Measurements from ENCODE around the gene GRPR. TPM values are rescaled to one million over a fixed set of nuclear protein-coding genes. Genes with fewer than 3 reads are reported as not detected.

Gene GRPR
- total and polyA plus RNA-seq, 10 of the 15 experiments (the other 5 are each of a cell fraction or from before 2014, with no cell fraction given), result 0.10 to 3.7 (median 0.21) TPM; not detected in 1

GRCh38 chrX:16148896-16149295 lies 25.5 kb downstream of the GRPR start:
- DNase-seq (ENCODE audit: low read depth, low spot score) (no peak), FAIRE-seq (no peak), ATAC-seq (no peak)
- H3K27ac ChIP-seq (ENCODE audit: control insufficient read depth, insufficient read depth), result no peak overlapping the region
- H3K27me3 ChIP-seq (replicated peaks in 1 of 2; ENCODE audit: control insufficient read depth in 2 of 2, insufficient read depth in 2 of 2, low read length in 1 of 2), result no peaks in the 10 kb centered on the region; a peak in 1 of 4 replicates
- WGBS (ENCODE audit: insufficient coverage, insufficient replicate concordance, low lambda C conversion rate, missing lambda C conversion rate), result 7% methylated on average over 3 of the region's 3 CpGs
- H3K9me3 ChIP-seq (replicated peaks; ENCODE audit: control insufficient read depth, insufficient read depth, low read length), result no peaks in the 10 kb centered on the region
- H3K36me3 ChIP-seq (ENCODE audit: control insufficient read depth in 2 of 2, insufficient read depth in 2 of 2, low read length in 1 of 2), result no peaks in the 10 kb centered on the region
- in situ Hi-C loops (cut with MboI) (no loop called here), intact Hi-C loops (cut with micrococcal nuclease; ENCODE audit: unreplicated experiment) (no loop called here)
- no TSS peak for BruUV-seq (replicated peaks)
- POLR2A ChIA-PET, result no interaction called here
- H3K4me1 ChIP-seq (ENCODE audit: control insufficient read depth, insufficient read depth, low read length), result no peaks in the 10 kb centered on the region
- no peaks in the 10 kb centered on the region for H3K79me2 ChIP-seq (ENCODE audit: control insufficient read depth, insufficient read depth, low read length)
- no peak overlapping the region for H2AFZ ChIP-seq (ENCODE audit: control insufficient read depth, low read depth, low read length)
- no peaks in the 10 kb centered on the region for H4K20me1 ChIP-seq (ENCODE audit: control insufficient read depth, insufficient read depth)
- H3K4me2 ChIP-seq (ENCODE audit: control insufficient read depth, insufficient read depth), result no peak overlapping the region
- SMC1A ChIA-PET (ENCODE audit: uncharacterized antibody, unreplicated experiment), result interaction anchor here (1.5 kb wide), 1 partner anchor 10 kb away, joined by 6 read pairs; no protein-coding TSS in a partner anchor
- no peak overlapping the region for H3K4me3 ChIP-seq
- RAD21 ChIA-PET (ENCODE audit: unreplicated experiment), result no interaction called here
- no peak overlapping the region for H3K9ac ChIP-seq (ENCODE audit: control insufficient read depth, insufficient read depth, low read length)
- CTCF ChIA-PET, result interaction anchor here (5.0 kb wide), 1 partner anchor 10 kb away, joined by 23 read pairs; no protein-coding TSS in a partner anchor
- no peak for TF ChIP-seq BACH1 (IDR thresholded peaks at IDR 0.05; ENCODE audit: borderline replicate concordance)
- no peak for TF ChIP-seq MLLT1 (IDR thresholded peaks at IDR 0.05)
- TF ChIP-seq, protein P1, sequence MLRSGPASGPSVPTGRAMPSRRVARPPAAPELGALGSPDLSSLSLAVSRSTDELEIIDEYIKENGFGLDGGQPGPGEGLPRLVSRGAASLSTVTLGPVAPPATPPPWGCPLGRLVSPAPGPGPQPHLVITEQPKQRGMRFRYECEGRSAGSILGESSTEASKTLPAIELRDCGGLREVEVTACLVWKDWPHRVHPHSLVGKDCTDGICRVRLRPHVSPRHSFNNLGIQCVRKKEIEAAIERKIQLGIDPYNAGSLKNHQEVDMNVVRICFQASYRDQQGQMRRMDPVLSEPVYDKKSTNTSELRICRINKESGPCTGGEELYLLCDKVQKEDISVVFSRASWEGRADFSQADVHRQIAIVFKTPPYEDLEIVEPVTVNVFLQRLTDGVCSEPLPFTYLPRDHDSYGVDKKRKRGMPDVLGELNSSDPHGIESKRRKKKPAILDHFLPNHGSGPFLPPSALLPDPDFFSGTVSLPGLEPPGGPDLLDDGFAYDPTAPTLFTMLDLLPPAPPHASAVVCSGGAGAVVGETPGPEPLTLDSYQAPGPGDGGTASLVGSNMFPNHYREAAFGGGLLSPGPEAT (IDR thresholded peaks at IDR 0.05; ENCODE audit: low read depth), result no peak
- TF ChIP-seq ZNF207 (IDR thresholded peaks at IDR 0.05; ENCODE audit: borderline replicate concordance), result no peak
- TF ChIP-seq STAT1 (conservative IDR thresholded peaks at IDR 0.05), result no peak
- TF ChIP-seq ZNF24 (IDR thresholded peaks at IDR 0.05), result no peak
- TF ChIP-seq ETV6 (conservative IDR thresholded peaks at IDR 0.05 in 1 of 2, IDR thresholded peaks at IDR 0.05 in 1 of 2; ENCODE audit: borderline replicate concordance in 1 of 2, low read depth in 1 of 2), result no peak
- TF ChIP-seq, protein P2, sequence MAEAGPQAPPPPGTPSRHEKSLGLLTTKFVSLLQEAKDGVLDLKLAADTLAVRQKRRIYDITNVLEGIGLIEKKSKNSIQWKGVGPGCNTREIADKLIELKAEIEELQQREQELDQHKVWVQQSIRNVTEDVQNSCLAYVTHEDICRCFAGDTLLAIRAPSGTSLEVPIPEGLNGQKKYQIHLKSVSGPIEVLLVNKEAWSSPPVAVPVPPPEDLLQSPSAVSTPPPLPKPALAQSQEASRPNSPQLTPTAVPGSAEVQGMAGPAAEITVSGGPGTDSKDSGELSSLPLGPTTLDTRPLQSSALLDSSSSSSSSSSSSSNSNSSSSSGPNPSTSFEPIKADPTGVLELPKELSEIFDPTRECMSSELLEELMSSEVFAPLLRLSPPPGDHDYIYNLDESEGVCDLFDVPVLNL (IDR thresholded peaks at IDR 0.05; ENCODE audit: low read depth, low read length), result no peak
- TF ChIP-seq JUND (IDR thresholded peaks at IDR 0.05; ENCODE audit: low read depth, low read length), result no peak
- TF ChIP-seq SP1 (IDR thresholded peaks at IDR 0.05; ENCODE audit: low read depth, low read length), result no peak
- TF ChIP-seq ZZZ3 (IDR thresholded peaks at IDR 0.05; ENCODE audit: control insufficient read depth, insufficient read length, low read depth), result no peak
- TF ChIP-seq, protein P3, sequence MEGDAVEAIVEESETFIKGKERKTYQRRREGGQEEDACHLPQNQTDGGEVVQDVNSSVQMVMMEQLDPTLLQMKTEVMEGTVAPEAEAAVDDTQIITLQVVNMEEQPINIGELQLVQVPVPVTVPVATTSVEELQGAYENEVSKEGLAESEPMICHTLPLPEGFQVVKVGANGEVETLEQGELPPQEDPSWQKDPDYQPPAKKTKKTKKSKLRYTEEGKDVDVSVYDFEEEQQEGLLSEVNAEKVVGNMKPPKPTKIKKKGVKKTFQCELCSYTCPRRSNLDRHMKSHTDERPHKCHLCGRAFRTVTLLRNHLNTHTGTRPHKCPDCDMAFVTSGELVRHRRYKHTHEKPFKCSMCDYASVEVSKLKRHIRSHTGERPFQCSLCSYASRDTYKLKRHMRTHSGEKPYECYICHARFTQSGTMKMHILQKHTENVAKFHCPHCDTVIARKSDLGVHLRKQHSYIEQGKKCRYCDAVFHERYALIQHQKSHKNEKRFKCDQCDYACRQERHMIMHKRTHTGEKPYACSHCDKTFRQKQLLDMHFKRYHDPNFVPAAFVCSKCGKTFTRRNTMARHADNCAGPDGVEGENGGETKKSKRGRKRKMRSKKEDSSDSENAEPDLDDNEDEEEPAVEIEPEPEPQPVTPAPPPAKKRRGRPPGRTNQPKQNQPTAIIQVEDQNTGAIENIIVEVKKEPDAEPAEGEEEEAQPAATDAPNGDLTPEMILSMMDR (IDR thresholded peaks at IDR 0.05 in 2 of 3, conservative IDR thresholded peaks at IDR 0.05 in 1 of 3; ENCODE audit: control insufficient read depth in 2 of 3, extremely low read depth in 1 of 3, insufficient read depth in 1 of 3, low read depth in 3 of 3, low read length in 3 of 3), result no peak
- TF ChIP-seq YBX1 (IDR thresholded peaks at IDR 0.05), result no peak
- no peak for TF ChIP-seq EZH2 (IDR thresholded peaks at IDR 0.05; ENCODE audit: borderline replicate concordance, control insufficient read depth, low read depth, low read length)
- no peak for TF ChIP-seq TCF12 (IDR thresholded peaks at IDR 0.05; ENCODE audit: low read depth, low read length)
- TF ChIP-seq NR2F1 (conservative IDR thresholded peaks at IDR 0.05), result no peak
